ENCODE data around the gene CNIH3.
"Not testable (repeated sequence)": the region's sequence is repeated elsewhere in the genome, so short reads cannot be mapped to it uniquely, and the experiment has no call there.

CNIH3 gene

GRCh38 chr1:224683936-224684335 lies 67.8 kb downstream of the CNIH3 start:
- in situ Hi-C loops (cut with HindIII; ENCODE audit: low sequenced_read_pairs), result no loop called here

GRCh38 chr1:224684979-224685425 lies 68.9 kb downstream of the CNIH3 start:
- no peak for TF ChIP-seq CTCF (IDR thresholded peaks at IDR 0.05; ENCODE audit: low read depth, low read length)
- no peak for DNase-seq (ENCODE audit: low read depth, low spot score)
- in situ Hi-C loops (cut with HindIII; ENCODE audit: low sequenced_read_pairs), result no loop called here
- H3K4me3 ChIP-seq (ENCODE audit: low read depth, low read length), result no peak overlapping the region

More at GRCh38 chr1:224683936-224684335, 67.8 kb downstream of the CNIH3 start:
- no peak for DNase-seq (ENCODE audit: low read depth, low spot score)
- no peak for TF ChIP-seq CTCF (IDR thresholded peaks at IDR 0.05; ENCODE audit: low read depth, low read length)
- H3K4me3 ChIP-seq (ENCODE audit: low read depth, low read length), result no peak overlapping the region

- in situ Hi-C loops (cut with HindIII; ENCODE audit: low sequenced_read_pairs); H3K4me3 ChIP-seq (ENCODE audit: low read depth, low read length); DNase-seq (ENCODE audit: low read depth, low spot score): not testable (repeated sequence)
These were observed 70.0 kb downstream of the CNIH3 start for GRCh38 chr1:224686140-224686539.

GRCh38 chr1:224687465-224687864 lies 71.3 kb downstream of the CNIH3 start:
- DNase-seq (ENCODE audit: low read depth, low spot score), result no peak
- no peak for TF ChIP-seq CTCF (IDR thresholded peaks at IDR 0.05; ENCODE audit: low read depth, low read length)
- in situ Hi-C loops (cut with HindIII; ENCODE audit: low sequenced_read_pairs), result no loop called here
- no peak overlapping the region for H3K4me3 ChIP-seq (ENCODE audit: low read depth, low read length)

- no peak for TF ChIP-seq CTCF (IDR thresholded peaks at IDR 0.05; ENCODE audit: low read depth, low read length)
- DNase-seq (ENCODE audit: low read depth, low spot score), result no peak
- in situ Hi-C loops (cut with HindIII; ENCODE audit: low sequenced_read_pairs), result no loop called here
- no peak overlapping the region for H3K4me3 ChIP-seq (ENCODE audit: low read depth, low read length)
These were observed 73.3 kb downstream of the CNIH3 start for GRCh38 chr1:224689374-224689773.

- in situ Hi-C loops (cut with HindIII; ENCODE audit: low sequenced_read_pairs), result no loop called here
- no peak for TF ChIP-seq CTCF (IDR thresholded peaks at IDR 0.05; ENCODE audit: low read depth, low read length)
- DNase-seq (ENCODE audit: low read depth, low spot score), result no peak
- H3K4me3 ChIP-seq (ENCODE audit: low read depth, low read length), result no peak overlapping the region
These were observed 74.5 kb downstream of the CNIH3 start for GRCh38 chr1:224690576-224690975.

- DNase-seq (ENCODE audit: low read depth, low spot score), result no peak
- TF ChIP-seq CTCF (IDR thresholded peaks at IDR 0.05; ENCODE audit: low read depth, low read length), result no peak
- in situ Hi-C loops (cut with HindIII; ENCODE audit: low sequenced_read_pairs), result no loop called here
- H3K4me3 ChIP-seq (ENCODE audit: low read depth, low read length), result no peak overlapping the region
These were observed 75.2 kb downstream of the CNIH3 start for GRCh38 chr1:224691148-224691925.

Measured in astrocyte of the spinal cord (primary cell).